CD14-positive monocyte (primary cell): ENCODE results near the gene EML2. TPM values are rescaled to one million over a fixed set of nuclear protein-coding genes. Genes with fewer than 3 reads are reported as not detected.

Experiments used
- DNase-seq, 3 donors: peaks; one replicate each; pipeline ENCODE4 v3.0.0-alpha.2; 2011 to 2022
- H2AFZ ChIP-seq: 2 replicates; pipeline ENCODE4 v1.6.0; 2012; ENCODE audit warnings: mild to moderate bottlenecking, low read depth, low read length, inconsistent platforms; ENCODE audit not compliant: insufficient read depth, poor library complexity, severe bottlenecking
- H3K27ac ChIP-seq, 2 donors: 1 replicate in 1 of 2; 2 replicates in 1 of 2; pipeline ENCODE4 v1.5.1; 2012 to 2013; ENCODE audit warnings: low read length in 2 of 2, control low read depth in 1 of 2, inconsistent platforms in 1 of 2, low read depth in 1 of 2, mild to moderate bottlenecking in 1 of 2
- H3K27me3 ChIP-seq, 2 donors: one replicate each; pipeline versions ENCODE4 v1.6.0 to v1.6.1; 2011 to 2013; ENCODE audit warnings: low read length in 2 of 2; ENCODE audit not compliant: control insufficient read depth in 2 of 2, insufficient read depth in 2 of 2
- H3K36me3 ChIP-seq, 2 donors: replicated peaks in 1 of 2; 1 replicate in 1 of 2; 2 replicates in 1 of 2; pipeline versions ENCODE4 v1.5.1 to v1.6.1; 2012 to 2013; ENCODE audit warnings: low read length in 2 of 2, control low read depth in 1 of 2, inconsistent platforms in 1 of 2, mild to moderate bottlenecking in 1 of 2; ENCODE audit not compliant: insufficient read depth in 2 of 2, control insufficient read depth in 1 of 2
- H3K4me1 ChIP-seq, 2 donors: 1 replicate in 1 of 2; 2 replicates in 1 of 2; pipeline versions ENCODE4 v1.5.1 to v1.6.1; 2012 to 2013; ENCODE audit warnings: low read length in 2 of 2, control low read depth in 1 of 2, inconsistent platforms in 1 of 2, mild to moderate bottlenecking in 1 of 2, moderate library complexity in 1 of 2; ENCODE audit not compliant: insufficient read depth in 2 of 2, control insufficient read depth in 1 of 2
- H3K4me2 ChIP-seq: replicated peaks from 2 replicates; pipeline ENCODE3; 2012; ENCODE audit warnings: low read length, moderate library complexity, mild to moderate bottlenecking; ENCODE audit not compliant: poor library complexity, severe bottlenecking; ENCODE audit errors: extremely low read depth
- H3K4me3 ChIP-seq, 3 experiments: fragments of 200-600 bp in 1 of 3; sonication (generic) in 1 of 3; replicated peaks in 1 of 3; 1 replicate in 2 of 3; 2 replicates in 1 of 3; pipeline ENCODE4 v1.5.1; 2011 to 2013; ENCODE audit warnings: low read length in 3 of 3, mild to moderate bottlenecking in 3 of 3, control low read depth in 2 of 3, low read depth in 2 of 3, inconsistent platforms in 1 of 3, moderate library complexity in 1 of 3
- H3K79me2 ChIP-seq: 2 replicates; pipeline ENCODE4 v1.6.0; 2012; ENCODE audit warnings: mild to moderate bottlenecking, control low read depth, inconsistent platforms, low read length, moderate library complexity; ENCODE audit not compliant: insufficient read depth
- H3K9ac ChIP-seq: 2 replicates; pipeline ENCODE4 v1.6.0; 2017; ENCODE audit warnings: low read length, mild to moderate bottlenecking; ENCODE audit not compliant: insufficient read depth, poor library complexity, severe bottlenecking
- H3K9me3 ChIP-seq, 2 donors: replicated peaks in 1 of 2; 1 replicate in 1 of 2; 2 replicates in 1 of 2; pipeline versions ENCODE4 v1.5.1 to v1.6.1; 2012 to 2013; ENCODE audit warnings: low read length in 2 of 2, control low read depth in 1 of 2; ENCODE audit not compliant: control insufficient read depth in 1 of 2, insufficient read depth in 1 of 2
- H4K20me1 ChIP-seq: 2 replicates; pipeline ENCODE4 v1.6.0; 2012; ENCODE audit warnings: mild to moderate bottlenecking, low read length, control low read depth, moderate library complexity; ENCODE audit not compliant: insufficient read depth
- H3K27ac Mint-ChIP-seq, 7 donors: one replicate each; pipeline ENCODE4 v1.8.0; 2020; ENCODE audit warnings: mild to moderate bottlenecking in 7 of 7, mixed read lengths in 7 of 7, moderate library complexity in 6 of 7, inconsistent platforms in 2 of 7
- H3K27me3 Mint-ChIP-seq, 3 donors: one replicate each; pipeline ENCODE4 v1.8.0; 2021 to 2022; ENCODE audit warnings: low read depth in 3 of 3, mild to moderate bottlenecking in 3 of 3, mixed read lengths in 3 of 3, moderate library complexity in 3 of 3, inconsistent platforms in 1 of 3
- H3K36me3 Mint-ChIP-seq, 2 donors: one replicate each; pipeline ENCODE4 v1.8.0; 2020; ENCODE audit warnings: mixed read lengths in 2 of 2, inconsistent platforms in 1 of 2, mild to moderate bottlenecking in 1 of 2
- H3K4me1 Mint-ChIP-seq: one replicate; pipeline ENCODE4 v1.8.0; 2020; ENCODE audit warnings: mild to moderate bottlenecking, mixed read lengths
- H3K4me3 Mint-ChIP-seq, 2 donors: one replicate each; pipeline ENCODE4 v1.8.0; 2020; ENCODE audit warnings: mild to moderate bottlenecking in 2 of 2, mixed read lengths in 2 of 2, moderate library complexity in 1 of 2
- H3K9me3 Mint-ChIP-seq, 7 donors: one replicate each; pipeline ENCODE4 v1.8.0; 2020 to 2022; ENCODE audit warnings: mixed read lengths in 7 of 7, mild to moderate bottlenecking in 6 of 7, moderate library complexity in 6 of 7, inconsistent platforms in 2 of 7
- WGBS: methylation state at CpG from one replicate; pipeline ENCODE4 v1.1.5; 2013; ENCODE audit warnings: missing lambda C conversion rate; ENCODE audit not compliant: insufficient coverage; 5-methylcytosine and 5-hydroxymethylcytosine counted together
- intact Hi-C, 2 donors: fragments of 100-400 bp; cut with micrococcal nuclease; formaldehyde crosslinking; loops; one replicate each; pipeline versions ENCODE4 v1.15.0 to v1.15.1; 2023
- polyA plus RNA-seq, 3 donors: library from polyadenylated mRNA; depleted of rRNA in 1 of 3; unstranded in 2 of 3; stranded (reverse) in 1 of 3; fragments of 300-500 nt in 2 of 3; fragments of >200 nt in 1 of 3; fragmentation: Illumina TruSeq in 2 of 3; gene quantifications; 1 replicate in 2 of 3; 2 replicates in 1 of 3; pipeline ENCODE4 v1.2.3, GENCODE V29; 2012 to 2021
- TF ChIP-seq, protein P1 (sequence below): fragments of 200-600 bp; IDR thresholded peaks from one replicate; pipeline ENCODE4 v1.8.0; 2022; ENCODE audit warnings: antibody characterized with exemption, mild to moderate bottlenecking

Gene EML2
- polyA plus RNA-seq, 3 donors, result 10.3 to 50.8 (median 11.9) TPM

DNA sequence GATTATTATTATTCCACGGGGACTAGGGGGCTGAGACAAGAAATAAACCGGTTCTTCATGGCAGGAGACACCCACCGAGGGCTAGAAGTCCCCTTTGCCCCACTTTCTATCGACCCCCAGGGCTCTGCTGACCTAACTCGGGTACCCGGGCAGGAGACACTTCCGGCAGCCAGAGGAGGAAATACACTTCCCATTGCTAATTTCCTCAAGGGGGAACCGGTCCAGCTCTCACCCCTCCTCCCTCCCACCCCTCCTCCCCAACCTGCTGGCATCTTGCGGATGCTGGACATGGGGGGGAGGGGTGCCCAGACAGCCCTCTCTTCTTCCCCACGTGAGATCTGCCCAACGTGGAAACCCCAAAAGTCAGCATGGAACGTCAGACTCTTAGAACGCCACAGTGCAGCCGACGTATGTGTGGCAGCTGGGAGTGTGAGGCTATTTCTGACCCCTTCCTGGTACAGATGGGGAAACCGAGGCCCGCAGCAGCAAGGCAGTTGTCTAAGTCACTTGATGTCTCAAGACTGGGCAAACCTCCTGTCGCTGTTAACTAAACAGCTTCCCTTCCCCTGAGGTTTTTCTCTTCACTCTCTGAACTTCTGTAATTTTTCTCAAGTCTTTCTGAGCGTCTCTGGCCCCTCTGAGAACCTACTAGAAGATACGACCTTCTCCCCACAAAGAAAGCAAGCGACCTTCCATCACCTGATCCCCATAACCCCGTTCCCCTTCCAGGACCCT is 40.8 kb downstream of the EML2 start:
- Histone ChIP-seq H3K4me1 (peaks cover 29 to 43% of the 10 kb centered on the region in 2 donors), H3K36me3 (no peaks in the 10 kb centered on the region), H3K4me3 (peak overlapping the region in 1 of 3 experiments; percentile 43), H3K79me2 (no peaks in the 10 kb centered on the region), H4K20me1 (no peaks in the 10 kb centered on the region), H3K9me3 (peaks cover 0 to 8% of the 10 kb centered on the region in 2 donors), H2AFZ (no peak overlapping the region), H3K27ac (no peak overlapping the region), H3K27me3 (peaks cover 38 to 68% of the 10 kb centered on the region in 2 donors), H3K9ac (no peak overlapping the region), H3K4me2 (peak overlapping the region; percentile 50)
- Mint-ChIP-seq H3K9me3 (peaks cover 0 to 26% (median 9%) of the 10 kb centered on the region in 7 donors), H3K4me3 (peak overlapping the region in 1 of 2 donors; percentile 82), H3K4me1 (peaks cover 42% of the 10 kb centered on the region), H3K27me3 (peaks cover 79 to 82% (median 81%) of the 10 kb centered on the region in 3 donors), H3K36me3 (peaks cover 0 to 16% of the 10 kb centered on the region in 2 donors), H3K27ac (peak overlapping the region in 2 of 7 donors; percentile 69 to 77)
- TF ChIP-seq, protein P1, sequence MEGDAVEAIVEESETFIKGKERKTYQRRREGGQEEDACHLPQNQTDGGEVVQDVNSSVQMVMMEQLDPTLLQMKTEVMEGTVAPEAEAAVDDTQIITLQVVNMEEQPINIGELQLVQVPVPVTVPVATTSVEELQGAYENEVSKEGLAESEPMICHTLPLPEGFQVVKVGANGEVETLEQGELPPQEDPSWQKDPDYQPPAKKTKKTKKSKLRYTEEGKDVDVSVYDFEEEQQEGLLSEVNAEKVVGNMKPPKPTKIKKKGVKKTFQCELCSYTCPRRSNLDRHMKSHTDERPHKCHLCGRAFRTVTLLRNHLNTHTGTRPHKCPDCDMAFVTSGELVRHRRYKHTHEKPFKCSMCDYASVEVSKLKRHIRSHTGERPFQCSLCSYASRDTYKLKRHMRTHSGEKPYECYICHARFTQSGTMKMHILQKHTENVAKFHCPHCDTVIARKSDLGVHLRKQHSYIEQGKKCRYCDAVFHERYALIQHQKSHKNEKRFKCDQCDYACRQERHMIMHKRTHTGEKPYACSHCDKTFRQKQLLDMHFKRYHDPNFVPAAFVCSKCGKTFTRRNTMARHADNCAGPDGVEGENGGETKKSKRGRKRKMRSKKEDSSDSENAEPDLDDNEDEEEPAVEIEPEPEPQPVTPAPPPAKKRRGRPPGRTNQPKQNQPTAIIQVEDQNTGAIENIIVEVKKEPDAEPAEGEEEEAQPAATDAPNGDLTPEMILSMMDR, result no peak
- 0% methylated on average over 15 of the region's 22 CpGs for WGBS
- peak in 2 of 3 donors; percentile 55 to 77 for DNase-seq
- intact Hi-C loops, result loop anchor here in 1 of 2 donors (5.0 kb wide), 1 partner anchor 39 kb away; the partner anchor contains the start of gene EML2

GRCh38 chr19:45597425-45598111 is 41.6 kb downstream of the EML2 start:
- H3K27me3 Mint-ChIP-seq, result peaks cover 71 to 76% (median 74%) of the 10 kb centered on the region in 3 donors
- Histone ChIP-seq H3K79me2 (no peaks in the 10 kb centered on the region), H3K4me3 (peak overlapping the region in 1 of 3 experiments; percentile 43), H3K36me3 (no peaks in the 10 kb centered on the region), H3K4me2 (peak overlapping the region; percentile 50), H3K9me3 (peaks cover 0 to 8% of the 10 kb centered on the region in 2 donors), H4K20me1 (no peaks in the 10 kb centered on the region), H3K27me3 (peaks cover 34 to 60% of the 10 kb centered on the region in 2 donors), H3K4me1 (peaks cover 29 to 44% of the 10 kb centered on the region in 2 donors), H3K27ac (no peak overlapping the region), H3K9ac (no peak overlapping the region), H2AFZ (no peak overlapping the region)
- DNase-seq, result no peak
- peaks cover 43% of the 10 kb centered on the region for H3K4me1 Mint-ChIP-seq
- intact Hi-C loops, result loop anchor here in 1 of 2 donors (5.0 kb wide), 1 partner anchor 40 kb away; the partner anchor contains the start of gene EML2
- peaks cover 0 to 16% of the 10 kb centered on the region in 2 donors for H3K36me3 Mint-ChIP-seq
- WGBS, result no CpG with 5 or more reads among the region's 5 CpGs
- TF ChIP-seq, protein P1, result no peak
- H3K27ac Mint-ChIP-seq, result peak overlapping the region in 1 of 7 donors; percentile 13
- H3K4me3 Mint-ChIP-seq, result peak overlapping the region in 1 of 2 donors; percentile 82
- peaks cover 0 to 25% (median 9%) of the 10 kb centered on the region in 7 donors for H3K9me3 Mint-ChIP-seq
